Measurements from ENCODE around the gene FBLIM1. TPM values are rescaled to one million over a fixed set of nuclear protein-coding genes. Genes with fewer than 3 reads are reported as not detected.

Gene FBLIM1
- total RNA-seq (2022; extraction: Qiagen RNA extraction; ENCODE audit: low read depth), result 19.5 to 24.3 TPM (median 23.4 TPM) in 5 replicates

GRCh38 chr1:15758343-15758931 is at the start of gene FBLIM1:
FBLIM1 (plus strand) TSS chr1:15758795; CDS start chr1:15764984, 6,189 bp downstream.

DNA sequence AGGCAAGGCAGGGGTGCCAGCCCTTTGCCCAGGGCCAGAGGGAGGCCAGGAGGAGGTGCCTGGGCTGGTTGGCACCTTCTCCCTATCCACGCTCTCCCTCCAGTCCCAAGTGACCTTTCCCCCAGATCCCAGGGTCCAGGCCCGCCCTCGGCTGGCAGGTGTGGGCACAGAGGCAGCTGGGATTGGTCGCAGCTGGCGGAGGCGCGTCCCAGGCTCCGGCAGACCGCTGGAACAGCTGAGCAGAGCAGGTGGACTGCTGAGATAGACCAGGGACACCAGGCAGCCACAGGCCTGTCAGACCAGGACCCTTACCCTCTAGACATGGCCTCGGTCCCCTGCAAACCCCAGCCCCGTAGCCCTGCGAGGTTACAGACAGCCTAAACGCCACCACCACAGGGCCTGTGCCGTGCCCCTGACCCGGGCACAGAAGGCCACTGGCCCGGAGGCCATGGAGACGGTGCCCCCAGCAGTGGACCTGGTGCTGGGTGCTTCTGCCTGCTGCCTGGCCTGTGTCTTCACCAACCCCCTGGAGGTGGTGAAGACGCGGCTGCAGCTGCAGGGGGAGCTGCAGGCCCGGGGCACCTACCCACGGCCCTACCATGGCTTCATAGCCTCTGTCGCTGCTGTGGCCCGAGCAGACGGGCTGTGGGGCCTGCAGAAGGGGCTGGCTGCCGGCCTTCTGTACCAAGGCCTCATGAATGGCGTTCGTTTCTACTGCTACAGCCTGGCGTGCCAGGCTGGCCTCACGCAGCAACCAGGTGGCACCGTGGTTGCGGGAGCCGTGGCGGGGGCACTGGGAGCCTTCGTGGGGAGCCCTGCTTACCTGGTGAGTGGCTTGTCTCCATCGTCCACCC is 22.3 kb upstream of the FBLIM1 start, which contains the start of gene SLC25A34:
Gene SLC25A34, plus strand, starts transcription at position 221 of the 854 bp plus-strand sequence. Its CDS starts 228 bp downstream, at position 449.

GRCh38 chr1:15742339-15742801 is 16.2 kb upstream of the FBLIM1 start, which contains the start of gene TMEM82:
TMEM82 (plus strand) TSS chr1:15742499; CDS start chr1:15742560, 61 bp downstream.

DNA sequence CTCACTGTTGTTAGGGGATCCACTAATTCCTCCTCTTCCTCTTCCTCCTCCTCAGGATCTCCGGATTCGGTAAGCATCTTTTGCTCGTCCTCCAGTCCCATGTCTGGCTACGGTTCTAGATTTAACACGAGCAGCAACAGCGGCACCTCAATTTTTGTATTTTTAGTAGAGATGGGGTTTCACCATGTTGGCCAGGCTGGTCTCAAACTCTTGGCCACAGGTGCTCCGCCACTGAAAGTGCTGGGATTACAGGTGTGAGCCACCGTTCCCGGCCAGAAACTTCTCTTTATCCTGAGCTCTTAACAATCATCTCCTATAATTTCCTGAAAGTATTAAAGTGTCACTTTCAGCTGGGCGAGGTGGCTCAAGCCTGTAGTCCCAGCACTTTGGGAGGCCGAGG is 49.0 kb downstream of the FBLIM1 start, which contains the start of gene UQCRHL:
Gene UQCRHL, minus strand, starts transcription at position 101 of the 400 bp plus-strand sequence. Its CDS starts 0 bp downstream, at position 101.

Other genes with a start within 250 kb of the FBLIM1 start
- gene CASP9, start 234.6 kb upstream of the FBLIM1 start, total RNA-seq (2022; extraction: Qiagen RNA extraction; ENCODE audit: low read depth), result 5.4 to 6.7 TPM (median 6.3 TPM) in 5 replicates
- 4.9 to 5.7 TPM (median 5.7 TPM) in 5 replicates for gene DNAJC16, start 231.9 kb upstream of the FBLIM1 start, total RNA-seq (2022; extraction: Qiagen RNA extraction; ENCODE audit: low read depth)
- 5.7 to 8.6 TPM (median 7.8 TPM) in 5 replicates for gene AGMAT, start 173.7 kb upstream of the FBLIM1 start, total RNA-seq (2022; extraction: Qiagen RNA extraction; ENCODE audit: low read depth)
- 8.6 to 12.5 TPM (median 10.6 TPM) in 5 replicates for gene DDI2, start 141.3 kb upstream of the FBLIM1 start, total RNA-seq (2022; extraction: Qiagen RNA extraction; ENCODE audit: low read depth)
- 26.1 to 32.0 TPM (median 28.2 TPM) in 5 replicates for gene PLEKHM2, start 74.5 kb upstream of the FBLIM1 start, total RNA-seq (2022; extraction: Qiagen RNA extraction; ENCODE audit: low read depth)
- 0.13 to 0.40 TPM (median 0.21 TPM) in 5 replicates for gene SLC25A34, start 22.5 kb upstream of the FBLIM1 start, total RNA-seq (2022; extraction: Qiagen RNA extraction; ENCODE audit: low read depth)
- not detected in 5 replicates for gene TMEM82, start 16.3 kb upstream of the FBLIM1 start, total RNA-seq (2022; extraction: Qiagen RNA extraction; ENCODE audit: low read depth)
- gene UQCRHL, start 48.9 kb downstream of the FBLIM1 start, total RNA-seq (2022; extraction: Qiagen RNA extraction; ENCODE audit: low read depth), result 5.7 to 8.0 TPM (median 6.9 TPM) in 5 replicates
- gene SPEN, start 88.9 kb downstream of the FBLIM1 start, total RNA-seq (2022; extraction: Qiagen RNA extraction; ENCODE audit: low read depth), result 36.7 to 46.5 TPM (median 43.9 TPM) in 5 replicates
- 11.5 to 14.4 TPM (median 12.8 TPM) in 5 replicates for gene ZBTB17, start 217.3 kb downstream of the FBLIM1 start, total RNA-seq (2022; extraction: Qiagen RNA extraction; ENCODE audit: low read depth)
- gene SRARP, start 245.4 kb downstream of the FBLIM1 start, total RNA-seq (2022; extraction: Qiagen RNA extraction; ENCODE audit: low read depth), result 0.02 TPM in 1 of 5 replicates, not detected in the others

Data from A549 treated with DMSO at 1 μM for 4 hours (cell line).